GM18519 (cell line): ENCODE data around the gene CABP4.
"Not testable (repeated sequence)": the region's sequence is repeated elsewhere in the genome, so short reads cannot be mapped to it uniquely, and the experiment has no call there.

ENCODE experiments used
- ATAC-seq: cut with Tn5 transposase; IDR thresholded peaks from one replicate; pipeline ENCODE4 v1.9.1; 2021; ENCODE audit warnings: mild to moderate bottlenecking, moderate library complexity; ENCODE audit not compliant: unreplicated experiment, low FRiP score

The CABP4 gene

DNA sequence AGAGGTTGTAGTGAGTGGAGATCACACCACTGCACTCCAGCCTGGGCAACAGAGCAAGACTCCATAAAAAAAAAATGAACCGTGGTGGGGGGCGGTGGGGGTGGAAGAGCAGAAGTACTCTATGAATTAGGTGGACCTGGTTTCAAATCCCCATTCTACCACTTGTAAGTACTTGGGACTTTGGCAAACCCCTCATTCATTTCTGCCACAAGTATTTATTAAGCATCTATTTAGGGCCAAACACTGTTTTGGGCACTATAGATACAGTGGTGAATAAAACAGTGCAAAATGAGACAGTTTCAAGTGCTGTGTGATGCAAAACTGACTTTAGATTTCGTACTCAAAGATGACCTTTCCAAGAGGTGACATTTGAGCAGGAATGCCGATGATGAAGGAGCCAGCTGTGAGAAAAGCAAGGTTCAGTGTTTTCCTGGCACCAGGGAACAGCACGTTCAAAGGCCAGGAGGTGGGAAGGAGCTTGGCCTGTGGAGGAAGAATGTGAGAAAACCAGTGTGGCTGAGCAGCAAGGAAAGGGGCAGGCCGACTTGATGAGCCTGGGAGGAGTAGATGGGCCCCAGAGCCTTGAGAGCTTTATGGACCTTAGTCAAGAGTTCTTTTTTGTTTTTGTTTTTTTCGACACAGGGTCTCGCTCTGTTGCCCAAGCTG, 15.3 kb downstream of the CABP4 start:
- ATAC-seq: no peak

DNA sequence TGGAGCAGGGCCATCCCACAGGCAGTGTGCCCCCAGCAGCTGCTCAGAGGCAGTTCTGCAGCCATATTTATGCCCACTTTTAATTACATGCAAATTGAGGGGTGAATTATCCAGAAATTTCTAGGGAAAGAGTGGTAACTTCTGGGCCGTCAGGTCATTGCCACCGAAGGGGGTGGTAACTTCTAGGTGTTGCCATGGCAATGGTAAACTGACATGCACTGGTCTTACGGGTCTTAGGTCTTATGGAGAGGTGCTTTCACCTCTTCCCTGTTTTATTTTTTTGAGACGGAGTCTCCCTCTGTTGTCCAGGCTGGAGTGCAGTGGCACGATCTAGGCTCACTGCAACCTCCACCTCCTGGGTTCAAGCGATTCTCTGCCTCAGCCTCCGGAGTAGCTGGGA, 17.7 kb downstream of the CABP4 start:
- ATAC-seq: no peak

DNA sequence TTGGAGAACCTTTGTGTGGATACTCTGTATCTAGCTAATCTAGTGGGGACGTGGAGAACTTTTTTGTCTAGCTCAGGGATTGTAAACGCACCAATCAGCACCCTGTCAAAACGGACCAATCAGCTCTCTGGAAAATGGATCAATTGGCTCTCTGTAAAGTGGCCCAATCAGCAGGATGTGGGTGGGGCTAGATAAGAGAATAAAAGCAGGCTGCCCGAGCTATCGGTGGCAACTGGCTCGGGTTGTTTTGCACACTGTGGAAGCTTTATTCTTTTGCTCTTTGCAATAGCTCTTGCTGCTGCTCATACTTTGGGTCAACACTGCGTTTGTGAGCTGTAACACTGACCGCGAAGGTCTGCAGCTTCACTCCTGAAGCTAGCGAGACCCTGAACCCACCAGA, 21.5 kb downstream of the CABP4 start:
- ATAC-seq: not testable (repeated sequence)

DNA sequence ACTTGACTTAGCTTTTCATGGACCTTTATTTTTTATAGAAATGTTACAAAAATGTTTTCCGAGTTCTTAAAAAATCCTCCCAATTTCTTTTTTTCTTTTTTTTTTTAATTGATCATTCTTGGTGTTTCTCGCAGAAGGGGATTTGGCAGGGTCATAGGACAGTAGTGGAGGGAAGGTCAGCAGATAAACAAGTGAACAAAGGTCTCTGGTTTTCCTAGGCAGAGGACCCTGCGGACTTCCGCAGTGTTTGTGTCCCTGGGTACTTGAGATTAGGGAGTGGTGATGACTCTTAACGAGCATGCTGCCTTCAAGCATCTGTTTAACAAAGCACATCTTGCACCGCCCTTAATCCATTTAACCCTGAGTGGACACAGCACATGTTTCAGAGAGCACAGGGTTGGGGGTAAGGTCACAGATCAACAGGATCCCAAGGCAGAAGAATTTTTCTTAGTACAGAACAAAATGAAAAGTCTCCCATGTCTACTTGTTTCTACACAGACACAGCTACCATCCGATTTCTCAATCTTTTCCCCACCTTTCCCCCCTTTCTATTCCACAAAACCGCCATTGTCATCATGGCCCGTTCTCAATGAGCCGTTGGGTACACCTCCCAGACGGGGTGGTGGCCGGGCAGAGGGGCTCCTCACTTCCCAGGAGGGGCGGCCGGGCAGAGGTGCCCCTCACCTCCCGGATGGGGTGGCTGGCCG, 22.3 kb downstream of the CABP4 start:
- ATAC-seq: not testable (repeated sequence)

DNA sequence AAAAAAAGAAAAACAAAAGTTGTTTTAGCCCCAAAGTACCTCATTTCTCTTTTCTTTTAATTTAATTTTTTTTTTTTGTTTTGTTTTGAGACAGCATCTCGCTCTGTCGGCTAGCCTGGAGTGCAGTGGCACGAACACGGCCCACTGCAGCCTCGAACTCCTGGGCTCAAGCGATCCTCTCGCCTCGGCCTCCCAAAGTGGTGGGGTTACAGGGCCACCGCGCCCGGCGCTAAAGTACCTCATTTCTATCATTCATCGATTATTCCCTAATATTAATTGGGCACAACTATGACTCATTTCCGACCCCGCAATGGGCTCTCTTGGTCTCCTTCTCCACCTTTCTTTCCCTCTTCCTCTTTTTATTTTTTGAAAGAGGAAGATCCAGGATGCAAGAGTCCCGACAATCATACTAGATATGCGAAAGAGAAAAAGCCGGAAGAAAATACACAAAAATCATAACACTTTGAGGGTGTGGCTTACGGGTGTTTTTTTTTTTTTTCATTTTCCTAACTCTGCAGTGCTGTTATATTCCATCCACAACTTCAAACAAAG, 27.2 kb downstream of the CABP4 start:
- ATAC-seq: no peak

DNA sequence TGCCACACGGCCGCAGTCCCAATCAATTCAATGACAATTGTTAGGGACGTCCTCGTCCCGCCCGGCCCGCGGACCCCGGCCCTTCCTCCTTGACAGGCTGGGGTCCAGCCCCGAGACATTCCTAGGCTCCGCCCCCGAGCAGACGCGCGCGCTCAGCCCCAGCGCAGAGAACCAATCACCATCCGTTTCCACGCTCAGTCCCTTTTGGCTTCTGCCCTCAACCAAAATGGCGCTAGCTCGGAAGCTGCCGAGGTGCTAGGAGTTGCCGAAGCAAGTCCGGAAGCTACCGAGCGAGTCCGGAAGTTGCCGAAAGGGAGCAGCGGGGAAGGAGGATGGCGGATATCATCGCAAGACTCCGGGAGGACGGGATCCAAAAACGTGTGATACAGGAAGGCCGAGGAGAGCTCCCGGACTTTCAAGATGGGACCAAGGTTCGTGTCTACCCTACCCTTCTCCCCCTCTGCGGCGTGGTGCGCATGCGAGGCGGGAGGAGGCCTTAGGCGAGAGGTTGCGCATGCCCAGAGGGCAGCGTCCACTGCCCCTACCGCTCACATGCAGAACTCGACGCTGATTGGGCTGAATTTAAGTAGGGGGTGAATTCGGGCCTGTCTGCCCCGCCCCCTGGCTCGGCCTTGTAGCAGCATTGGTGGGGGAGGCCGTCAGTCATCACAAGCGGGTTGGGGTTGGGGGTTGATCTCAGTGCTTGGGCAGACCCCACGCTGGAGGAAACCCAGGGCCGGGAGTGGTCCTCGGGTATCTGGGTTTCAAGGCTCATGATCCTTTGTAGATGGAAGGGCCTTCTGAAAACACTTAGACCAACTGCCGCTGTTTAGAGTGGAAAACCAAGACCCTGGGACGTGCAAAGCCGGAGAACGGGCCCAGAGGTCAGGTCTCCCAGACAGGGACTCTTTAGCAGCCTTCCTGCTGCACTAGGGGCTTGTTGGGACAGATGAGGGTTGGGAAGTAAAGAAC, 28.0 kb downstream of the CABP4 start, which contains the start of gene AIP:
Gene AIP (plus strand): TSS at position 200 of the 972 bp plus-strand sequence. CDS start 133 bp downstream, at position 333.
- ATAC-seq: peak; percentile 63

DNA sequence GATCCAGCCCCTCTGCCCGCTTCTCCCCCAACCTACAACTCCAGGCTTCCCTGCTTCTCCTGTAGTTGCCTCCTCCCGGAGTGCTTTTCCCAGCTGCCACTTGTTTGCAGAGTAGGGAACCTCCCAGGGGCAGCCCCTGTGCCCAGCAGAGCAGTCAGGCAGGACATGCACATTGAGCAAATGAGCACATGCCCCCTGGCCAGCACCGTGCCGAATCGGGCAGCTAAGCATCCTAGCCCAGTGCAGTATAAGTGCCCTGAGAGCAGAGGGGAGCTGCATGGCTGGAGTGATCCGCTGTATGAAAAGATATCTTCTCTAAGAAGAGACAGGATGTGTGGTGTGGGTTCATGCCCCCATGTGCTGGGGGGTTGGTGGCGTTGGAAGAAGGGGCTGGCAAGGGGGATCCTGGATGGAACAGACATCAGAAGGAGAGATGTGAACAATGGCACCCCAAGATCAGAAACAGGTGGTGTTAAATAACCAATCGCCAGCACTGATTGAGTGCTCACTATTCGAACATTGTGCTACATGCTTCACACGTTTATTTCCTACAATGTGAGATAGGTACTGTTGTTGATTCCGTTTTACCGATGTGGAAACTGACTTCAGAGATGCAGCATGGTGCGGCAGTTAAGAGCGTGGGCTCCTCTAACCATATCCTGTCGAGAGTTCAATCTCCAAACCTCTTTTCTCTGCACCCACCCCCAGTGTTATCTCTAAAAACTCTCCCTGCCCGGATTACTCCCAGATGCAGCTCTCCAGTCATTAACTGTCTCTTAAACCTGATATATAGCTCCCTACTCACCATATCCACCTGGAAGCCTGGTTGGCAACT, 28.9 kb downstream of the CABP4 start:
- no peak for ATAC-seq

DNA sequence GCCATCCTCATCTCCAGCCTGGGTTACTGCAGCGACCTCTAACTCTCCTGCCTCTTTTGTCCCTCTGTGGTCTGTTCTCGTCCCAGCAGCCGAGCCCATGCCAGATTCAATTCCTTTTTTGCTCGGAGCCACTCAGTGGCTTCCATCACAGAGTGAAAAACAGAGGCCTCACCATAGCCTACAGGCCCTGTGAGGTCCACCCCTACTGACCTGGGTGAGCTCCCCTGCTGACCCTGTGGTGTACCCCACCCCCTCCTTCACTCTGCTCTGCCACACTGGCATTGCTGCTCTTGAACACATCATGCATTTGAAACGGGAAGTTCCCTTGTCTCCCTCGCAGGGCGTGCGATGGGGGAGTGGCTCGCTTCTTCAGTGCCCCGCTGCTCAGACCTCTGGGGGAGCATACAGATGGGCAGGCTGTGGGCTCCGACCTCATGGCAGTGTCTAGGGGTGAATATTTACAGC, 29.7 kb downstream of the CABP4 start:
- no peak for ATAC-seq

DNA sequence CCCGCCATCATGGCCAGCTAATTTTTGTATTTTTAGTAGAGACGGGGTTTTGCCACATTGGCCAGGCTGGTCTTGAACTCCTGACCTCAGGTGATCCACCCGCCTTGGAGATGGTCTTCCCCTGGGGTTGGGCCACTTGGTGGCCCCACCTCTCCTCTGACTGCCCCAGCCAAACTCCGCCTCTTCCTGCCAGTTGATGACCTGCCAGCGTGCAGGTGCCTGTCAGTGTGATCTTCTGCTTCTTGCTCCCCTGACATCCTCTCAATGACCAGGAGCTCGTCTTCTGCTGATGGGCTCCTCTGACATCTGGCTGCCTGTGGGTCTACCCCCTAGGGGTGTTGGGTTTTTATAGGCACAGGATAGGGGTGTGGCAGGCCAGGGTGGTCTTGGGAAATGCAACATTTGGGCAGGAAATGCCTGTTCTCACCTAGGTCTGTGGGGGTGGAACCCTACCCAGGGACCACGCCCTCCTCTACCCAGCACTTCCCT, 30.8 kb downstream of the CABP4 start:
- ATAC-seq: not testable (repeated sequence)

DNA sequence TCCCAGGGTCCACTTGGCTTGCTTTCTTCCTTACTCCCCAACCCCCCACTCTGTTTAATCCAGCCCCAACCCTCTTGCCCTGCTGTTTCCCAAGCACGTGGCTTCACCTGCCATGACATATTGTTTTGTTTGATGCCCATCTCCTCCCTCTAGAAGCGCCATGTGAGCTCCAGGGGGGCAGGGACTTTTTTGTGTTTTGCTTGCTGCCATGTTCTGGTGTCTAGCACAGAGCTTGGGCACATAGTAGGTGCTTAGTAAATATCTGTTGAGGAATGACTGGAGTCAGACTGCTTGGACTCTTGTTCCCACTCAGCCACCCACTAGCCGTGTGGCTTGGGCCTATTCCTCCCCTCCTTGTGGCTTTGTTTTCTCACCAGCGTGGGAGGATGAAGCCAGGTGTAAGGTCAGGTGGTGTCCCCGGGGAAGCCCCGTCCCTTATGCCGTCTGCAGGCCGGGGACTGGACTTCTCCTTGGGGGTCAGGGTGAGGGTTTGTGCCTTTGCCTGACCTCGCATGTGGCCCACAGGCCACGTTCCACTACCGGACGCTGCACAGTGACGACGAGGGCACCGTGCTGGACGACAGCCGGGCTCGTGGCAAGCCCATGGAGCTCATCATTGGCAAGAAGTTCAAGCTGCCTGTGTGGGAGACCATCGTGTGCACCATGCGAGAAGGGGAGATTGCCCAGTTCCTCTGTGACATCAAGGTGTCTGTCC, 31.5 kb downstream of the CABP4 start:
- no peak for ATAC-seq

DNA sequence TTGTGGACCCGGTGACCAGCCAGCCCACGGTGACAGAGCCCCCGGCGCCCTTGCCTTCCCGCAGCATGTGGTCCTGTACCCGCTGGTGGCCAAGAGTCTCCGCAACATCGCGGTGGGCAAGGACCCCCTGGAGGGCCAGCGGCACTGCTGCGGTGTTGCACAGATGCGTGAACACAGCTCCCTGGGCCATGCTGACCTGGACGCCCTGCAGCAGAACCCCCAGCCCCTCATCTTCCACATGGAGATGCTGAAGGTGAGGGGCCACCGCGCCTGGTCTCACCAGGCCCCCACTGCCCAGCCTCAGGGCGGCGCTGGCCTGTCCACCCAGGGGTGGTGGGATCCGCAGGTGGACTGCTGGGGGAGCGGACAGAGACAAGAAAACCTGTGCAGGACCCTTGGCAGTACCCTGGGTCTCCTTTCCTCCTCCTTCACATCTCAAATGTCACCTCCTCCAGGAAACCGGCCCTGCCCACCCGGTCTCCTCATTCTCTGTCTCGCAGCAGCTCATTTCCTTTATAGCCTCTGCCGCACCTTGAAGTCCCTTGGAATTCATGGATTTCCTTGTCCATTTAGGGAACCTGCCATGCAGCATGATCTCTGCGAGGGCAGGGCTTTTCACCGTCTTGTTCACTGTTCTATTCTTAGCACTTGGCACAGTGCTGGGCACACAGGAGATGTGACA, 34.2 kb downstream of the CABP4 start:
- ATAC-seq: no peak

DNA sequence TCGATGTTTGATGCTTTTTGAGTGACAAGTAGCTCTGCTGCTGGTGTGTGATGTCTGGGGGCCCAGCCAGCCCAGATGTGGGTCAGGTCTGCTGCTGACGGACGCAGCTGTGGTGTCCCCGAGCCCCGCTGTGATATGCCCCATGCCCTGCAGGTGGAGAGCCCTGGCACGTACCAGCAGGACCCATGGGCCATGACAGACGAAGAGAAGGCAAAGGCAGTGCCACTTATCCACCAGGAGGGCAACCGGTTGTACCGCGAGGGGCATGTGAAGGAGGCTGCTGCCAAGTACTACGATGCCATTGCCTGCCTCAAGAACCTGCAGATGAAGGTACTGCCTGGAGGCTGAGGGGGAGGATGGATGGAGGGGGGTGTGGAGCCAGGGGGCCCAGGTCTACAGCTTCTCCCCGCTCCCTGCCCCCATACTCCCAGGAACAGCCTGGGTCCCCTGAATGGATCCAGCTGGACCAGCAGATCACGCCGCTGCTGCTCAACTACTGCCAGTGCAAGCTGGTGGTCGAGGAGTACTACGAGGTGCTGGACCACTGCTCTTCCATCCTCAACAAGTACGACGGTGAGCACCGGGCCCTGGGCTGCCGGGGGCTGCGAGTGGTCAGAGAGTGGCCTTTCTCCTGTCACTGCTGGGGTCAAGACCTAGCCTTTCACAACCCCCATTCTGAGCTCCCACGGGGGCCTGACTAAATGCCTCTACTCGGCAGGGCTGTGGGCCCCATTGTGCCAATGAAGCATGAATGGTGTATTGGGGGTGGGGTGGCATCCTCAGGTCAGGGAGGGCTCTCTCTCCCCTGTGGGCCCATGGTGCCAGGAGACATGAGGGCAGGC, 35.0 kb downstream of the CABP4 start:
- no peak for ATAC-seq

DNA sequence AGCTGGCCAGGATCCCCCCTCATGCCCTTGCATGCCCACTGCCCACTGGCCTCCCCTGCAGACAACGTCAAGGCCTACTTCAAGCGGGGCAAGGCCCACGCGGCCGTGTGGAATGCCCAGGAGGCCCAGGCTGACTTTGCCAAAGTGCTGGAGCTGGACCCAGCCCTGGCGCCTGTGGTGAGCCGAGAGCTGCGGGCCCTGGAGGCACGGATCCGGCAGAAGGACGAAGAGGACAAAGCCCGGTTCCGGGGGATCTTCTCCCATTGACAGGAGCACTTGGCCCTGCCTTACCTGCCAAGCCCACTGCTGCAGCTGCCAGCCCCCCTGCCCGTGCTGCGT, 35.5 kb downstream of the CABP4 start:
- no peak for ATAC-seq

DNA sequence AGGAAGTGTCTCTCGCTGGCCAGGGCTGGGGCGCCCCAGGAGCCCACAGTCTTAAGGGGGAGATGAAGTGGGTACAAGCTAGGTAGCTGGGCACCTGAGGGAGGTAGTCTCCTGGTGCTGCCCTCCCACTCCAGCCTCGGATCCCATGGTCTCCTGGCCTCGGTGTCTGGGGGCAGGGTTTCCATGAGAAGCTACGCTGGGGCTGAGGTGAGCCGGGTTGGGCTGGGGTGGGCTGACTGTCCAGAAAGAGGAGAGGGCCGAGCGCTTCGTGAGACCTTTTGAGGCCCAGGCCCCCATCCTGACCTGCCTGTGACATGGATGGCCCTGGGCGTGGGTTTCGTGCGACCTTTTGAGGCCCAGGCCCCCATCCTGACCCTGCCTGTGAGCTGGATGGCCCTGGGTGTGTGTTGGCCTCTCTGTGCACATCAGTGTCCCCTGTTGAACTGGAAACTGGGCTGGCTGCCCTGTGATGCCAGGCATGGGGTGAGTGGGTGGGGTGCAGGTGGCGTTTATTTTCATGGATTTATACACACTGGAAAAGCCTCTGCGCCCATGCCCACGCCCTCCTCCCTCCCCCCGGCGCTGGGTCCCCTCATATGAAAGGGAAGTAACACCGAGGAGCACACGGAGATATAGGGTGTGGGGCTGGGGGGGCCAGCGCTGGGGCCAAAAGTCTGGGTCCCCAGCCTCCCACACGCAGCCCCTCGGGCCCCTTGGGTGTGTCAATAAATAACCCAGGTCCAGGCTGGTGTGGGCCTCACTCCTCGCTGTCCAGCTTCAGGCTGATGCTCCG, 36.3 kb downstream of the CABP4 start:
- ATAC-seq: no peak

DNA sequence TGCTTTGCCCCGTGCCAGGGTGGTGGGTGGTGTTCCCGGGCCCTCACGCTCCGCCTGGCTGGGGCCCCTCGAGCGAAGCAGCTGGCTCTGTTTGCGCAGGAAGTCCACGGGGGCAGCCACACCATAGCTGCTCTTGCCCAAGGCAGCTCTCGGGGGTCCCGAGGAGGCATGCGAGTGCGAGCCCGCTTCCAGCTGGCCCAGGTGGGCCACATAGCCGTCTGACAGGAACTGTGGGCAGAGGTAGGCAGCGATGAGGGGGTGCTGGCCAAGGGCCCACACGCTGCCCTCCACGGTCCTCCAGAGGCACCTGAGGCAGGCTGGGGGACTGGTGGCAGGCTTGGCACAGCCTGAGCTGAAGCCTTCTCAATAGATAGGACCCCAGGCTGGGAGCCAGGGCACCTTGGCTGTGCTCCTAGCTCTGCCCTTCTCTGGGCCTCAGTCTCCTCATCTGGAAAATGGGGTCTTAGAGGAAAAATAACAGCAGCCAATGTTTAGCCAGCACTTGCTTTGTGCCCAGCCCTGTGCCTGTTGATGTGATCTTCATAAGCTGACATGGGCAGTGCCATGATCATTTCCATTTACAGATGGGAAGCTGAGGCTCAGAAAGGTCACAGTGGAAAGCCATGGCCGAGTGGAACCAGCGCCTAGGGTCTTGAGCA, 37.0 kb downstream of the CABP4 start:
- no peak for ATAC-seq

DNA sequence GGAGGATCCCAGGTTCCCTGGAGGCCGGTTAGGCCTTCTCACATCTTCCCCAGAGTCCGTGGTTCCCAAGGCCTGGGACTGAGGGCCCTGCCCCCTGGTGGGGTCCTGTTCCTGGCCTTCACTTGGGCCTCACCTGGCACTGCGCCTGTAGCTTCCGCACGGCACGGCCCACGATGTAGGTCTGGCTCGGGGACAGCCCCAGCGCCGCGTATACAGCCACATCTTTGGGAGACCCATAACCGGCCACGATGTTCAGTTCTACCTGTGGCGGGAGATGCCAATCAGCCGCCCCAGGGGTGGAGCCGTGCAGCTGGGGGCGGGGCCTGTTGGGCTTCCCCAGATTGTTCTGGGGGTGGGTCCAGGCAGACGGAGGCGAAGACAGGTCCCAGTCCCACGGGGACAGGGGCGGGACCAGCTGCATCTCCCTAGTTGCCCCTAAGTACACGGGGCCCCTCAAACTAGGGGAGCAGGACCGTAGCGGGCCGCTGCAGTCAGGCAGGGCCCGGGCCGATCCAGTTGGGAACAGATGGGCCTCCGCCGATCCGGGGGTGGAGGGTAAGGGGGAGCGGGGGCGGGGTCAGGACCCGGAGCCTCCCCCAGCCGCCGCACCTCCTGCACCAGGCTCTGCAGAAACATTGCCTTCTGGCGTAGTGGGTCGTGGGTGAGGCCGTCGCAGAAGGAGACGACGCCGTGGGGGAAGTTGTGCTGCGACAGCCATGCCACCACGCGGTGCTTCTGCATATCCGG, 37.8 kb downstream of the CABP4 start:
- ATAC-seq: no peak
